GM21717 (cell line): ENCODE data around the gene PAM16.

Experiments used
- ATAC-seq: cut with Tn5 transposase; IDR thresholded peaks from one replicate; pipeline ENCODE4 v1.9.1; 2021; ENCODE audit warnings: mild to moderate bottlenecking, moderate library complexity; ENCODE audit not compliant: unreplicated experiment

PAM16 gene

DNA sequence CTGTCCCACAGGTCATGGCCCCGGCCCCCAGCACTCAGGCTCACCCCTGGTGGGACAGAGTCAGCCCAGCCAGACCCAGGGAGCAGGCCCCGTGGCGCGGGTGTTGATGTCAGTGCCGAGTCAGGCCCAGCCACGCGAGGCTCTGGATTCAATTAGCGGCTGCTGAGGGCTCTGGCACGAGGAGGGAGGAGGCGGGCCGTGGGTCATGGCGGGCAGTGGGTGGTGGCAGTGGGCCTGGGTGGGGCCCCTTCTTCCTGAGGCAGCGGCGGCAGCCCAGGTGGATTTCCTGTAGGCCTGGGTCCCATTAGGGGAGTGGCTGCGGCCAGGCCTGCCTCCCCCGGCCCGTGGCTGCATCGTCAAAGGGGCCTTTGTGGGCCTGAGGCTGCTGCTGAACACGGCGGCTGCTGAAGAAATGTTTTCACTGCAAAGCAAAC, 33.4 kb upstream of the PAM16 start:
- no peak for ATAC-seq

DNA sequence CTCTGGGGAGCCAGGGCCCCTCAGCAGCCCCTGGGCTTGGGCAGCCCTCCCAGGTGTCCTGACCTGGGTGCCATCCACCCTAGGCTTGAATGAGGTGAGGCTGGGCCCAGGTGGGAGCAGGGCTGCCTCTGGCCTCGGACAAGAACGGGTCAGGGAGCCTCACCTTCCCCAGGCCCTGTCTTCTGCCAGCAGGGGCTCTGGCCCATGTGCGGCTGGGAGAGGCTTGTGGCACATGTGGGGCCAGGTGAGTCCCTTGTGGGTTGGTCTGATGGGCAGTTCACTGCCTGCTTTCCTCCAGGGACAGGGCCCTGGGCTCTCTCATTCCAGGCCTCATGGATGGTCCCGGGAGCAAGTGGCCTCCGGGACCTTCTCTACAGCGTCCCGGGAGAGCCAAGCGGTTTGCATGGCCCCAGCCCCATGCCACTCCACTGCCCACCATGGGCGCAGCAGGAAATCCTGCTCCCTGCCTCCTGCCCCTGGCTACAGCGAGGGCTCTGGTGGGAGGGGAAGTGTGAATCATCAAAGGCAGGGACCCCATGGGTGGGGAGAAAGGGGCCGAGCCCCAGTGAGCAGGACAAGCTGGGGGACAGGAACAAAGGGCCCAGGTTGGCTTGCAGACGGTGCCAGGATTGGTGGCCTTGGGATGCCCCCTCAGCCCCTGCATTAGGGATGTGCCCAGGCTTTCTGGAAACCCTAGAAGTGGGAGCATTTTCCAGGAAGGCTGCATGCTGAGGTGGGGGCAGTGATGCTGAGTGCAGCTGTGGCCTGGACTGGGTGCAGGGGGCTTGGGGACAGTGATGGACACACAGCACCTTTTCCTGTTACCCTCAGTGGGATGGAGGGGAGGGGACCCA, 32.7 kb upstream of the PAM16 start:
- ATAC-seq: no peak

DNA sequence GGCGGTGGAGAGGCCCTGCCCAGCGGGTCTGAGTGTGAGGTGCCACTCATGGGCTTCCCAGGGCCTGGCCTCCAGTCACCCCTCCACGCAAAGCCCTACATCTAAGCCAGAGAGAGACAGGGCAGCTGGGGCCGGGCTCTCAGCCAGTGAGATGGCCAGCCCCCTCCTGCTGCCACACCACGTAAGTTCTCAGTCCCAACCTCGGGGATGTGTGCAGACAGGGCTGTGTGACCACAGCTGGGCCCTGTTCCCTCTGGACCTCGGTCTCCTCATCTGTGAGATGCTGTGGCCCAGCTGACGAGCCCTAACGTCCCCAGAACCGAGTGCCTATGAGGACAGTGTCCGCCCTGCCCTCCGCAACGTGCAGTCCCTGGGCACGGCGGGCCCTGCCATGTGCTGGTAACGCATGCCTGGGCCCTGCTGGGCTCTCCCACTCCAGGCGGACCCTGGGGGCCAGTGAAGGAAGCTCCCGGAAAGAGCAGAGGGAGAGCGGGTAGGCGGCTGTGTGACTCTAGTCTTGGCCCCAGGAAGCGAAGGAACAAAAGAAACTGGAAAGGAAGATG, 31.8 kb upstream of the PAM16 start:
- ATAC-seq: no peak

DNA sequence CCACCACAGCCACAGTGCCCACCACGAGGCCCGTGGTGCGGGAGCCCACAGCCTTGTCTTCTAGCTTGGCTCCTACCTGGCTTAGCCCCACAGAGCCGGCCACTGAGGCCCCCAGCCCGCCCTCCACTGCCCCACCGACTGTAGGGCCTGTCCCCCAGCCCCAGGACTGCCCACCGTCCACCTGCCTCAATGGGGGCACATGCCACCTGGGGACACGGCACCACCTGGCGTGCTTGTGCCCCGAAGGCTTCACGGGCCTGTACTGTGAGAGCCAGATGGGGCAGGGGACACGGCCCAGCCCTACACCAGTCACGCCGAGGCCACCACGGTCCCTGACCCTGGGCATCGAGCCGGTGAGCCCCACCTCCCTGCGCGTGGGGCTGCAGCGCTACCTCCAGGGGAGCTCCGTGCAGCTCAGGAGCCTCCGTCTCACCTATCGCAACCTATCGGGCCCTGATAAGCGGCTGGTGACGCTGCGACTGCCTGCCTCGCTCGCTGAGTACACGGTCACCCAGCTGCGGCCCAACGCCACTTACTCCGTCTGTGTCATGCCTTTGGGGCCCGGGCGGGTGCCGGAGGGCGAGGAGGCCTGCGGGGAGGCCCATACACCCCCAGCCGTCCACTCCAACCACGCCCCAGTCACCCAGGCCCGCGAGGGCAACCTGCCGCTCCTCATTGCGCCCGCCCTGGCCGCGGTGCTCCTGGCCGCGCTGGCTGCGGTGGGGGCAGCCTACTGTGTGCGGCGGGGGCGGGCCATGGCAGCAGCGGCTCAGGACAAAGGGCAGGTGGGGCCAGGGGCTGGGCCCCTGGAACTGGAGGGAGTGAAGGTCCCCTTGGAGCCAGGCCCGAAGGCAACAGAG, 31.0 kb upstream of the PAM16 start:
- ATAC-seq: no peak

DNA sequence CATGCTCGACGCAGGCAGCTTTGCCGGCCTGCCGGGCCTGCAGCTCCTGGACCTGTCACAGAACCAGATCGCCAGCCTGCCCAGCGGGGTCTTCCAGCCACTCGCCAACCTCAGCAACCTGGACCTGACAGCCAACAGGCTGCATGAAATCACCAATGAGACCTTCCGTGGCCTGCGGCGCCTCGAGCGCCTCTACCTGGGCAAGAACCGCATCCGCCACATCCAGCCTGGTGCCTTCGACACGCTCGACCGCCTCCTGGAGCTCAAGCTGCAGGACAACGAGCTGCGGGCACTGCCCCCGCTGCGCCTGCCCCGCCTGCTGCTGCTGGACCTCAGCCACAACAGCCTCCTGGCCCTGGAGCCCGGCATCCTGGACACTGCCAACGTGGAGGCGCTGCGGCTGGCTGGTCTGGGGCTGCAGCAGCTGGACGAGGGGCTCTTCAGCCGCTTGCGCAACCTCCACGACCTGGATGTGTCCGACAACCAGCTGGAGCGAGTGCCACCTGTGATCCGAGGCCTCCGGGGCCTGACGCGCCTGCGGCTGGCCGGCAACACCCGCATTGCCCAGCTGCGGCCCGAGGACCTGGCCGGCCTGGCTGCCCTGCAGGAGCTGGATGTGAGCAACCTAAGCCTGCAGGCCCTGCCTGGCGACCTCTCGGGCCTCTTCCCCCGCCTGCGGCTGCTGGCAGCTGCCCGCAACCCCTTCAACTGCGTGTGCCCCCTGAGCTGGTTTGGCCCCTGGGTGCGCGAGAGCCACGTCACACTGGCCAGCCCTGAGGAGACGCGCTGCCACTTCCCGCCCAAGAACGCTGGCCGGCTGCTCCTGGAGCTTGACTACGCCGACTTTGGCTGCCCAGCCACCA, 30.2 kb upstream of the PAM16 start:
- no peak for ATAC-seq

DNA sequence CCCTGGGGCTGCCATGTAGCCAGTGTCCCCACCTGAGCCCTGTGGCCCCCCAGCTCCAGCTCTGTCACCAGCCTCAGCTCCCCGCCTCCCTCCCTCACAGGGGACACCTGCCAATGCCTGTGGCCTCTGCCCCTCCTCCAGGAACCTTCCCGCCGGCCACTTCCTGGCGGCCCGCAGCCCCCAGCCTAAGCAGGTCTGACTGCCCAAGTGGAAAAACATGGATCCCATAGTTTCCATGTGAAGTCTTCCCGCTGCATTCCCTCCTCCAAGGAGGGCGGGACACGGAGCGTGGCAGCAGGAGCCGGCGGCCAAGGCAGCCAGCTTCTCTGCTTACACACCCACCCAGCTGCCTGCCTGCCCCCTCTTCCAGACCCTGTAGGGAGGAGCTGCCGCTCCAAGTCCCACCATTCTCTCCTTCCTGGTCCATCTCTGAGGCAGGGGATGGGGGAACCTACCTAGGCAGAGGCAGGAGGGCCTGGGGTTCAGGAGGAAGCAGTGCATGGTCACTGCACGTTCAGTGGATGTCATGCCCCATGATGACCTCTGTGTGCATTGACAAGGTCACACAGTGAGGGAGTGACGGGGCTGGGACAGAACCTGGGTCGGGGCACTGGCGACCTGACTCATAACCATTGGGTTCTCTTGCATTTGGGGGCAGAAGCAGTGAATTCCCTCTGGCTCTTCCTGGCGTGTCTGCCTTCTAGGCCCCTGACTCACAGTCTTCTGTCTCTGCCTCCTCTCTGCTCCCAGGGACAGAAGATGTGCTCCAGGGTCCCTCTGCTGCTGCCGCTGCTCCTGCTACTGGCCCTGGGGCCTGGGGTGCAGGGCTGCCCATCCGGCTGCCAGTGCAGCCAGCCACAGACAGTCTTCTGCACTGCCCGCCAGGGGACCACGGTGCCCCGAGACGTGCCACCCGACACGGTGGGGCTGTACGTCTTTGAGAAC, 29.3 kb upstream of the PAM16 start:
- ATAC-seq: no peak

DNA sequence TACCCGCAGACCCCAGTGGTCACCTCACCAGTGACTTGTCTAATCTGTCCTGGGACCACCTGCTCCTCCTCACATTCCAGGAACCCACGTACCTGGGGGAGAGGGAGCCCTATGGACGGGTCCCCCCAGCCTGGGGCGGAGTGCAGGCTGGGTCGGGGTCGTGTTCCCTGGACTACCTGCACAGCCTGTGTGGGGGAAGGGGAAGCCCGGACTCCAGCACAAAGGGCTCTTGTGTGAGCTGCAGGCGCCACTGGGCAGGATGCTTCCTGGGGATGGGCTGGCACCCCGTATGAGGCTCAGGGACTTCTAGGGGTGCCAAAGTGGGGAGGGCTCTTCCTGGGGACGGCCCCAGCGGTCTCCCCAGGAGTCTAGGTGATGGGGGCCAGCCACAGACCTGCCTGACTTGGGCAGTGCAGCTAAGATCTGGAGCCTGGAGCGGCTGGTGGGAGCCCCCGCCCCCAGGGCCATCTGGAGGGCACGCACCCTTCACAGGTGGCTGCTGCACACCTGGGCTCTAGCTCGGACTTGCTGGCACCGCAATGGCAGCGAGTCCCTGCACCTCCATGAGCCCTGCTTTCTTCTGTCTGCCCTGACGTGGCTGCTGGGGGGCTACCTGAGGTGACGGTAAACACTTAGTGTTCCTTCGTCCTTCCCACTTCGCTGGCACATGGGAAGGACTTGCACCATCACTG, 28.0 kb upstream of the PAM16 start:
- no peak for ATAC-seq

DNA sequence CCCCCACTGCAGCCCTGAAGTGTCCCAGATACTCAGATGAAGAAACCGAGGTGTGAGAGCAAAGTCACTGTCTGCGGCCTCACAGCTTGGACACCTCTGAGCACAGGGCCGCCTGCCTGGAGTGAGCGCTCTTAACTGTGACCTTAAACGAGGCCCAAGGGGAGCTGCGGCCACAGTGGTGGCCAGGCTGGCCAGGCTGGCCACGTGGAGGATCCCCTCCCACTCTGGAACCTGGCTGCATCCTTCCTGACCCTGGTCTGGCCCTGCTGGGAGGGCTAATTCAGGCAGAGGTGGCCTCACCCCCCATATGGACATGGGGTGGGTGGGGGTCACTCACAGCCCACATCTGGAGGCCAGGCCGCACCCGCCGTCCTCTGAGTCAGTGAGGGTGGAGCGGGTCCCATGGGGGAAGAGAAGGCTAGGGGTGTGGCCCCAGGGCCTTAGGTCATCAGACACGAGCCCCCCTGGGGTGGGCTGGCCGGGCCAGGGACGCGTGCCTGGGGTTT, 27.1 kb upstream of the PAM16 start:
- no peak for ATAC-seq

DNA sequence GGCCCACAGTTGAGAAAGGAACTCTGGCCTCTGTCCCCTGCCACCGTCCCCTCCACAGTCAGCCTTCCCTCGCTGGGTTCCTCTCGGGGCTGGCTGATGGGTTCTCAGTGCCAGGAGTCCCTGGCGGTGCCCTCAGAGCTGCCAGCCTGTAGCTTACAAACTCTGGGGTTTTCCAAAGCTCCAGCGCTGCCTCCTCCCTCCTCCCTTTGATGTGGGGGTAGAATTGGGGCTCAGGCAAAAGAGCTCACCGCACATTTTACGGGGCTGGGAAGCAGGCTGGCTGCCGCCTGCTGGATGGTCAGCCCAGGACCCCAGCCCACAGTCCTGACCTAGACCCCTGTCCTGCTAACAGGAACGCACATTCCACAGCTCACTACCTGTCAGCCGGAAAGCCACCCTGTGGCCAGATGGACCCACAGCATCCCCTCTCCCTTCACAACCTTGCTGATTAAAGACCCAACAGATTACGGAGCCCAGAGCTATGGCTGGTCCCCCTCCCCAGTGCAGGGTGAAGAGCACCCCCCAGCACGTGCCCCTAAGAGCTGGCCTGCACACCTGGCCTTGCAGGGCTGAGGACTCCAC, 26.5 kb upstream of the PAM16 start:
- ATAC-seq: no peak

DNA sequence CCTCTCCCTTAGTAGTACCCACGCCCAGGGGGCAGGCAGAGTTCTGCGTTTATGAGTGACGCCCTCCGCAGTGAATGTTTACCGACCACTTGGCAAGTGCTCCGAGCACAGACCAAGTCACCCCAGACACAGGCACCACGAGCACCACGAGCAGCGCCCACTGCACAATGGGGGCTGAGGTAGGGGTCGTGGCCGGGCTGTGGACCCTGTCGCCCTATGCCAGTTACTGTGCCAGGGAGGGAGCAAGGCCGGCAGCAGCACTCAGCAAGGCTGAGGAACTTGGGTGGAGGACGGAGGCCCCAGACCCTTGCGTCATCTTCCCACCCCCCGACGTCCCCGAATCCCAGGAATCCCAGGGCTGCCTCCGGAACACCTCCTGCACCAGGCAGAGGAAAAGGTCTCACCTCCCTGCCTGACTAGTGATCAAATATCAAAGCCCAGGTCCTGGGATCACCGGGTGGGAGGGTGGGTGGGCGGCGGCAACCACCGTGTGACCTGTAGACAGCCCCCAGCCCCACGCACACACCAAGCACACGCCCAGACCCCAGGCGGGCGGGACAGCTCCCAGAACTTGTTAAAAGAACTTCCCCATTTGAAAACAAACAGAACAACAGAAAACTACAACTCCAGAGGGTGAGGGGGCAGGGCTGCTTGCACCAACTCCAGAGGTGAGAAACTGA, 25.9 kb upstream of the PAM16 start:
- no peak for ATAC-seq

DNA sequence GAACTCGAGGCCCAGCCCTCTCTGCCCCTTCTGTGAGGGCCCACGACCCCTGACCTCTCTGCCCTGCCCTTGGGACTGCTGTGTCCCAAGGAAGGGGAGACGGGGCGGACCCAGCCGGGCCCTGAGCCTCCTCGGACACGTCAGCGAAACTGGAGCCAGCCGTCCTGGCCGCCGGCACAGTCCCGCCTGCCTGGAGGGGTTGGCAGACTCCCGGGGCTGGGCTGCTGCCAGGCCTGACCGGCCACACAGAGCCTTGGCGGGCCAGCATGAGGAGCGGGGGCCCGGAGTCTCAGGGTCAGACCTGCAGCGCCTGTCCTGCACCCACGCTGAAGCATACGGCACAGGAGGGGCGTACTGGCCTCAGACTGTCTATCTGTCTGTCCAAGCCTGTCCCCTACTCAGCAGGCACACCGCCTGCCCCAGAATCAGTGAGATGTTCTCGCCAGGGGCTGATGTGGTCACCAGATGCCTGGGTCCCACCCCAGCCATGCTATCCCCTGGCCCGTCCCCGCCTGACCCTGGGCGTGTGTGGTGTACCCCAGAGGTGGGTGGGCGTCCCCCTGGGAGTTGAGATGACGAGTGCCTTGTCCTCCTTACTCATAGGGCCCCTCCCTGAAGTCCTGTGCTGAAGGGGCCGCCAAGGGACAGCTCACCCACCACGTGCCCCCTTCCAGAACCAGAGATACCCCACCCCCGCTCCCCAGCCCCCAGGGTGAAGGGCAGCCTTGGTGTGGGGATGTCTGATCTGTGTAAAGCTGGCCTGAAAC, 25.2 kb upstream of the PAM16 start:
- no peak for ATAC-seq

DNA sequence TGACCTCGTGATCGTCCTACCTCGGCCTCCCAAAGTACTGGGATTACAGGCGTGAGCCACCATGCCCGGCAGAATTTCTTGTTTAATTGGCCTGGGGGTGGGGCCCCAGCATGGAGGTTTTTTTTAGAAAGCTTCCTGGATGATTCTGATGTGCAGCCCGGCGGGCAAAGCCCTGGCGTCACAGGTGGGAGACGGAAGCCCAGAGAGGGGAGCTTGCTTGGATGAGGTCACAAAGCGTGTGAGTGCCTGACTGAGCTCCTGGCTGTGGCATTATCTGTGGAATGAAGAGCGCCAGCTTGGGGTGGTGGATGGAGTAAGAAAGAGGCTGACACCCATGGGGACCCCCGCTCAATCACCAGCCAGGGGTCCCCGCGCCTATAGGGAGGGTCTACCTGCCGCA, 24.6 kb upstream of the PAM16 start:
- no peak for ATAC-seq

DNA sequence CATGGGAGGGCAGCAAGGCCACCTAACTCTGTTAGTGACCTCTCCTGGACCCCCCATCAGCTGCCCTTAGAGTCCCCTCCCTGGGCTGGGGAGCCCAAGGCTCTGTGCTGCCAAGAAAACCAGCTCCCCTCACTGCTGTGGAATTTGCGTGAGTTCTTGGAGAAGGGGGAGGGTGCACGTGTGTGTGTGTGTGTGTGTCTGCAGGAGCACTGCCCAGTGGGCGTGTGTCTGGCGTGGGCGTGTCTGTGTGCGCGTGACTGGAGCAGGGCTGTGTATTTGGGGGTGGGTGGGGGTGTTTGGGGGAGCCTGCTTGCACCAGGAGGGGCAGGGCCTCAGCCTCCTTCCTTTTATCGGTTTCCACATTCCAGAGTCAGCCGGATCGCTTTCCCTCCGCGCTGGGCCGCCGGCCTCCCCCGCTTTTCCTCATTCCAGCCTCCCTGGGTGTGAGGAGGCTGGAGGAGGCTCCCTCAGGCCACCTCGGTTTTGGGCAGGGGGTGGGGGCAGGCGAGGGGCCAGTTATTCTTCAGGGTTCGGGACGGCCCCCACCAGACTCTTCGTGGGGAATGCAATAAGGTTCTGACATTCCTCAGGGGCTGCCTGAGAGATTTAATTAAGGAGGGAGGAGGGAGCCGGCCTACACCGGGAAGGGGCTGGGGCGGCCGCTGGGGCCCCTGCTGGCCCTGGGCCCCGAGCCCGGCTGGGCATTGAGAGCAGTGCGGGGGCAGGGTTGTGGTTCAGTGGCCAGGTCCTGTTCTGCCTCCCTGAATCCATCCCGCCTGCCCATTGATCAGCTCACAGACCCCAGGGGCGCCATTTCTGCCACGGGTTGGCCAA, 23.0 kb upstream of the PAM16 start:
- ATAC-seq: no peak

DNA sequence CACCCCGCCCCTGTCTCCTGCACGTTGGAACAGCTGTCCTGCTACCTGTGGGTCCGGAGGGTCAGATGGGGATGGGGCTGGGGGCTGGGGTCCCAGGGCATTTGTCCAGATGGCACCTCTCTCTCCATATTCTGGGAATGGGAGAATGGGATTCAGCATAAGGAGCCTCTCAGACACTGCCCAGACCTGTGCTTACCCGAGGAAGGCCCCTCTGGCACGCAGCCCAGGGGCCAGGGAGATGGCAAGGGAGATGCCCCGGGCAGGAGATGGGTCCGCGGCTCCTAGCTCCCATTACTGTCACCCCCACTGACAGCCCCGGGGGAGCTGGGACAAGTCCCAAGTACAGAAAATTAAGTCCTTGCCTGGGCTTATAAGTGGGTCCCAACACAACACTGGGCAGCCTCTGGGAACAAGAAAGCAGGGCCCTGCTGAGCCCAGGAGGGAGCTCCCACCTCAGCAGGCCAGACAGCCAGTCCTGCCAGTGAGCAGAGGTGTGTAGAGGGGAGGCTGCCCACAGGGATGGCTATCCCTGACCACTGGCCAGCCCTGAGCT, 22.3 kb upstream of the PAM16 start:
- ATAC-seq: no peak

DNA sequence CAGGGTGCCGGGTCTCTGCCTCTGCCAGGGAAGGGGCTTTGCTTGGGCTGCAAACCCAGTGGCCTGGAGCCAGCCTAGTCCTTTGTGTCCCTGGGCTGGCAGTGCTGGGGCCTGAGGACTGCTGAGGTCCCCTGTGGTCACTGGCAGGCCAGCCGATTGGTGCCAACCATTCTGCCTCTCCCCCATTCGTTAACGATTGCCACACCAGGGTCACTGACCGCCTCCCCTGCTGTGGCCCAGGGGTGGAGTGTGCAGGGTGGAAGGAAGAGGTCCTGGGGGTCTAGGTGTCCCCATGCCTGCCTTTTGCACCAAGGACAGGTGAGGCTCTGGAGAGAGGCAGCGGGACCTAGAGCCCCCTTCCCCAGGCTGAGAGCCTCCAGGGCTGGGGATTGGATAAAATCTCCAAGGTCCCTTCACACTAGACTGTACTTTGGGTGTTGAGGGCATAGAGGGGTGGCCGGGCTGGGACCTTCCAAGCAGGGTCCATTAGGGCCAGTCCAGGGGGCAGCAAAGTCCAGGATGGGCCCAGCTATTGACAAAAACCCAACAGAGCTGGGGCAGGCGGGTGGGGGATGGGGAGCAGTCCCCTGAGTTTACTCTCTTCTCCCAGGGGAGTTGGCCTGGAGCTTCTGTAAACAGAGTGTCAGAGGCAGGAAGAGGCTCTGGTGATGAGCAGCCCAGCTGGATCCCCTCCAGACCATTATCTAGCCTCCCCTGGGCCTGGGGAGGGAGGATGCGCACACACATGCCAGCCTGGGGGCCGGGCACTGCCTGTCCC, 21.6 kb upstream of the PAM16 start:
- ATAC-seq: no peak
